ENCODE data around the gene ZXDC.

Gene ZXDC

GRCh38 chr3:126398423-126399350 is 77.0 kb downstream of the ZXDC start:
- Histone ChIP-seq H3K4me3 (ENCODE audit: severe bottlenecking) (no peak overlapping the region), H3K9me3 (ENCODE audit: severe bottlenecking) (no peaks in the 10 kb centered on the region), H3K4me1 (ENCODE audit: insufficient read depth, poor library complexity, severe bottlenecking) (no peaks in the 10 kb centered on the region), H3K27me3 (ENCODE audit: insufficient read depth, poor library complexity, severe bottlenecking) (no peaks in the 10 kb centered on the region), H3K27ac (ENCODE audit: poor library complexity, severe bottlenecking) (no peak overlapping the region), H3K36me3 (ENCODE audit: low read depth) (no peaks in the 10 kb centered on the region)
- TF ChIP-seq CTCF (IDR thresholded peaks at IDR 0.05; ENCODE audit: poor library complexity, severe bottlenecking) = no peak
- ATAC-seq (ENCODE audit: low read depth) (no peak), DNase-seq (ENCODE audit: low spot score) (no peak)

- ATAC-seq (ENCODE audit: low read depth) (no peak), DNase-seq (ENCODE audit: low spot score) (peak; percentile 32)
- no peak overlapping the region for H3K27ac ChIP-seq (ENCODE audit: poor library complexity, severe bottlenecking)
- H3K4me3 ChIP-seq (ENCODE audit: severe bottlenecking) = no peak overlapping the region
- H3K4me1 ChIP-seq (ENCODE audit: insufficient read depth, poor library complexity, severe bottlenecking) = no peaks in the 10 kb centered on the region
- H3K9me3 ChIP-seq (ENCODE audit: severe bottlenecking) = no peaks in the 10 kb centered on the region
- no peaks in the 10 kb centered on the region for H3K36me3 ChIP-seq (ENCODE audit: low read depth)
- no peak for TF ChIP-seq CTCF (IDR thresholded peaks at IDR 0.05; ENCODE audit: poor library complexity, severe bottlenecking)
- H3K27me3 ChIP-seq (ENCODE audit: insufficient read depth, poor library complexity, severe bottlenecking) = no peaks in the 10 kb centered on the region
Measured at GRCh38 chr3:126397610-126398422, 77.9 kb downstream of the ZXDC start.

- ATAC-seq (ENCODE audit: low read depth) (no peak), DNase-seq (ENCODE audit: low spot score) (no peak)
- no peak for TF ChIP-seq CTCF (IDR thresholded peaks at IDR 0.05; ENCODE audit: poor library complexity, severe bottlenecking)
- no peaks in the 10 kb centered on the region for H3K4me1 ChIP-seq (ENCODE audit: insufficient read depth, poor library complexity, severe bottlenecking)
- no peaks in the 10 kb centered on the region for H3K36me3 ChIP-seq (ENCODE audit: low read depth)
- H3K27ac ChIP-seq (ENCODE audit: poor library complexity, severe bottlenecking) = no peak overlapping the region
- no peaks in the 10 kb centered on the region for H3K9me3 ChIP-seq (ENCODE audit: severe bottlenecking)
- no peaks in the 10 kb centered on the region for H3K27me3 ChIP-seq (ENCODE audit: insufficient read depth, poor library complexity, severe bottlenecking)
- H3K4me3 ChIP-seq (ENCODE audit: severe bottlenecking) = no peak overlapping the region
Measured at GRCh38 chr3:126396536-126396935, 79.2 kb downstream of the ZXDC start.

GRCh38 chr3:126395846-126396513 is 79.7 kb downstream of the ZXDC start:
- H3K27ac ChIP-seq (ENCODE audit: poor library complexity, severe bottlenecking) = no peak overlapping the region
- H3K36me3 ChIP-seq (ENCODE audit: low read depth) = no peaks in the 10 kb centered on the region
- ATAC-seq (ENCODE audit: low read depth) = no peak
- DNase-seq (ENCODE audit: low spot score) = no peak
- no peak for TF ChIP-seq CTCF (IDR thresholded peaks at IDR 0.05; ENCODE audit: poor library complexity, severe bottlenecking)
- no peaks in the 10 kb centered on the region for H3K9me3 ChIP-seq (ENCODE audit: severe bottlenecking)
- H3K4me1 ChIP-seq (ENCODE audit: insufficient read depth, poor library complexity, severe bottlenecking) = no peaks in the 10 kb centered on the region
- H3K4me3 ChIP-seq (ENCODE audit: severe bottlenecking) = no peak overlapping the region
- H3K27me3 ChIP-seq (ENCODE audit: insufficient read depth, poor library complexity, severe bottlenecking) = no peaks in the 10 kb centered on the region

Data from RWPE2 (cell line).